Peyer's patch (tissue), 4 donors: ENCODE results near the gene MFAP4.

Source experiments
- CTCF ChIP-seq, 6 experiments: fragments of 450-650 bp in 4 of 6; fragments of 200-600 bp in 2 of 6; sonication (generic) in 1 of 6; IDR thresholded peaks; one replicate each; pipeline ENCODE4 v1.5.1; 2017 to 2019; ENCODE audit warnings: antibody characterized with exemption in 6 of 6, mild to moderate bottlenecking in 3 of 6, moderate library complexity in 1 of 6
- POLR2A ChIP-seq, 2 donors: fragments of 450-650 bp; IDR thresholded peaks; one replicate each; pipeline ENCODE4 v1.5.1; 2017; ENCODE audit warnings: antibody characterized with exemption in 2 of 2, mild to moderate bottlenecking in 2 of 2, moderate library complexity in 2 of 2

DNA sequence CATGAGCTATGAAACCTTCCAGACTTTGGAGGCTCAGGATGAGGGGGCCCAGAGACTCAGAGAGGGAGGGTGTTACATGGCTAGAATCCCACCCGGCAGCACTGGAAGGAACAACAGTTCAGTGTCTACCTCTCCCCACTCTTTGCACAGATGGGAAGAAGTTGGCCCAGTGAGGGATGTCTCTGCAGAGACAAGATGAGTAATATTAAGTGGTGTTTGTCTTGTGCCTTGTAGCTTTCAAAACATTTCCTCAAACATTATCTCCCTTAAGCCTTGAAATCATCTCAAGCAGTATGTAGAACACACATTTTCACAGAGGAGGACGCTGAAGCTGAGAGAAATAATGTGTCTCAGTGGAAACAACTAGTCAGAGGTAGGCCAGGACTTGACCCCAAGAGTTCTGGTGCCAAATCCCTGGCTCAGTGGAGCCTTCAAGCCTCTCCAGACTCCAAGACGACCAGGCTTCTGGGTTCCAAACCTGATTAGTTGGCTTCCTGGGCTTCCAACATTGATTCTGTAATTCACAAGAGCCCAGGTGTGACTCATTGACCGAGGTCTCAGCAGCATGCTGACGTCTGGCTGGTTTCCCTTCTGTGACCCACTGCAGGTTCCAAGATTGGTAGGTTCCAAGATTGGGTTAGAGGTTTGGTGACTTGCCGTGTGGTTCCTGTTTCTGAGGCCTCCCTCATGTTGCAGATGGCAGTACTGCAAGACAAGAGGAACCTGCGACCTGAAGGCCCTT is 31.4 kb upstream of the MFAP4 start:
- TF ChIP-seq CTCF (IDR thresholded peaks at IDR 0.05) (no peak), POLR2A (IDR thresholded peaks at IDR 0.05) (no peak)
